Right renal cortex interstitium (tissue), 3 donors: ENCODE results near the gene CDH13. TPM values are rescaled to one million over a fixed set of nuclear protein-coding genes. Genes with fewer than 3 reads are reported as not detected.
A peak's percentile ranks its signal among the peaks of the same experiment; 100 is the strongest.

ENCODE experiments used
- DNase-seq, 3 donors: peaks; one replicate each; pipeline ENCODE4 v3.0.0-alpha.2; 2013; ENCODE audit warnings: low read depth in 3 of 3, low spot score in 2 of 3
- polyA plus RNA-seq, 3 donors: library from polyadenylated mRNA; unstranded; fragments of 120-200 nt; gene quantifications; one replicate each; pipeline ENCODE4 v1.2.1, GENCODE V29; 2013; ENCODE audit not compliant: insufficient read length in 3 of 3

Gene CDH13
- polyA plus RNA-seq, 3 donors = 9.4 to 16.2 (median 14.7) TPM

DNA sequence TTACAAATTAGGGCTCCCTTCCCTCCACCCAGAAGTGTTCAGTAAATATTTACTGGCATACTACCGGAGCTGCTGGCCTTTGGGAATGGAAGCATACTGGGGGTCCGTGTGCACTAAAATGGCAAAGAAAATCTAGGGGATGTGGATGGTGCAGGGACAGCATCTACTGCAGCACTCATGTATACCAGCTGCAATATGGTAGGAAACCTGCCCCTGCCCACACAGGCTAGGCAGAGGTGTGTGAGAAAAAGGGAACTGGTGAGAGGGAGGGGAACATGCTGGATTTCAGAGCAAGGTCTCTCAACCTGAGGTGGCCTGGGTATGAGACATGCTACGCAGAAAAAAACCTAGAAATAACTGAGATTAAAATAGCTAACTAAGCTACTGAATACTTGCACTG lies 145.4 kb downstream of the CDH13 start:
- no peak for DNase-seq

DNA sequence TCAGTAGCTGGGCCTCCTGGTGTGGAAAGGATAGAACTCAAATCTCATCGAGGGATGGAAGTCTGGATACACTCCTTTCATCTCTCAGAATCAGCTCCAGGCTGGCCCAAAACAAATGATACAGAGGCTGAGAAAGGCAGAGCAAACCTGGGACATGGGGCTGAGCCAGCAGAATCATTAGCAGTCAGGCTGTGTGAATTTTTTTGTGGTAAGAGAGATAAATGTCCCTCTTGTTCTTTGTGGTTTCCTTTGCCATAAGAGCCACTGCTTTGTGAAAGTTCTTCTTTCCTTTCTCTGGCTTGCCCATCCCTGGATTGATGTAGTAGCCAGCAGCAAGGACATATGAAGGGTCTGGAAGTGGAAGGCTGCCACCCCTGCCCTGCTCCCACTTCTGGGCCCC lies 146.2 kb downstream of the CDH13 start:
- no peak for DNase-seq

DNA sequence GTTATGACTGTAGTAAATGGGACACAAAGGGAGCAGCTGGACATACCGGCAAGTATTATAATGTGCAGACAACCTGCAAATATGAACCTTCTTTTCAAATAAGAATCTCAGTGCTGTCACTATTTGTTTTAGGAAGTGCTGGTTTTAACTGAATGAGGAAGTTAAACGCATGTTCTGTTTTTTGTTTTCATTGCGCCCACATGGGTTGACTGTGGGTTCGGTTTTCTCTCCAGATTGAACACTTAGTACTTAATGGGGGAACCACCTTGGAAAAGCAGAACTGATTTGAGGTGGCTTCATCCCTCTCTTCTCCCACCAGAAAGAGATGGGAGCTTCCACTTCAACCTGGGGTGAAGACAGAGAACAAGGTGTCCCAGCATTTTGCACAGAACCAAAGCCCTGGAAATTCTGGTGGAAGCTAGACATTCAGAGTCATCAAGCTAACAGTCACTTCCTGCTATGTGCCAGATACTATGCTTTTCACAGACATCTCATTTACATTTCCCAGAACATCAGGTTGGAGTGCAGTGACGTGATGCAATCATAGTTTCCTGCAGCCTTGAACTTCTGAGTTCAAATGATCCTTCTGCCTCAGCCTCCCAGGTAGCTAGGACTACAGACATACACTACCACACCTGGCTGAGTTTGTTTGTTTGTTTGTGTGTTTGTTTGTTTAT lies 149.8 kb downstream of the CDH13 start:
- DNase-seq = no peak

DNA sequence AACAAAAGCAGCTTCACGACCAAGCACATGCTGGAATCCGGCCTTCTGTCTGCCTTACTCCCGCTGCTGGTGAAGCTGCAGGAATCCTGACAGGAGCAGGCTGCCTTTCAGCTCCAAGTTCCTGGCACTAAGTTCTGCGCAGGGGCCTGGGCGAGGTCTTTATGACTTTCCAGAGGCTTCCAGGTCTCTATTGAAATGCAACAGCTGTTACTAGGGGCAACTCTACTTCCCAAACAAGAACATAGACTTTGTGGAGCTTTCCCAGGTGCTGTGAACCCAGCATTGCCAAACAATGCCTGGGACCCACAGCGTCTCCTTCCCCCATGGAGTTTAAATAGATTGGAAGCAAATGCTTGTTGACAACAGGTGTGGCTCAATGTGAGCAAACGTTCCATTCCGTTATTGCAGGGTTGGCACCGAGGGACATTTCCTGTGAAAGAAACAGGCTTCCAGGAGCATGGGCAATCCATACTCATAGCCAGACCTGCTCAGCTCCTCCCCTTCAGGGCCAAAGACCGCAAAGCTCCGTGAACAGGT lies 156.0 kb downstream of the CDH13 start:
- DNase-seq = no peak

DNA sequence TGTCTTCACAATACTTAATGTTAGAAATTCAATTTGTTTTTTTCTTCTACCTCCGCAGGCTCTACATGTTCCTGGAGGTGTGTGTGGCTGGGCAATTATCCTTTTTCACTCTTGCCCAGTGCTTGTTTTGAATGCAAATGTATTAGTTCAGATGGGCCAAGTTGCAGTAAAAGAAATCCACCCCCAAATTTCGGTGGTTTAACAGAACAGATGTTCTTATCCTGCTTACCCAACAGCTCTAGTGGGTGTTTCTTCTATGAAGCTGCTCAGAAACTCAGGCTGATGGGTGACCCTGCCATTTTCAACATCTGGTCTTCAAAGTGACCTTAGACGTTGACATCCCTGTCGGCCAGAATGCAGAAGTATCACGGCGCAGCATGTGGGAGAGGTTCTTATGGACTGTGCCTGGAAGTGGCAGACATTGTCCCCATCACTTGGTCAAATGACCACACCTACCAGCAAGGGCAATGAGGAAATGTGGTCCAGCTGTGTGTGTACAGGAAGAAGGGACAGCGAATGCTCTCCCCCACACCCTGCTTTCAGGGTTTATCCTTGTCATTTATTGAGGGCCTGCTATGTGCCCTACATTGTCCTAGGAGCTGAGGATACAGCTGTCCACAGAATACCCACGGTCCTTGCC lies 157.3 kb downstream of the CDH13 start:
- DNase-seq = no peak

DNA sequence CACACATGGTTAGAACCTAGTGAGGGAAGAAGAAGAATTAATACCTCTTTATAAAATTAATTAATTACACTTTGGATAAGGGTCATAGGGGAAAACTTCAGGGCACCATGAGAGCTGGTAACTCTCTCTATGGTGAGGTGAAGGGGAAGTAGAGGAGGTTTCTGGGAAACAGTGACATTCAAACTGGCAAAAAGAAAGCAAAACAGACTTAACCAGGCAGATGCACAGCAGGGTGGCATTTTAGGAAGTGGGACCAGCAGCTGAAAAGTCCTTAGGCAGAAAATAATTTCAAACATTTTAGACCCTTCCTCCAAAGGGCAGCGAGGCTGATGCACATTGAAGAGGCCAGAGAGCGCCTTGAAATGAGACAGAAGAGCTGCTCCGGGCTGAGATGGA lies 157.8 kb downstream of the CDH13 start:
- DNase-seq = no peak

DNA sequence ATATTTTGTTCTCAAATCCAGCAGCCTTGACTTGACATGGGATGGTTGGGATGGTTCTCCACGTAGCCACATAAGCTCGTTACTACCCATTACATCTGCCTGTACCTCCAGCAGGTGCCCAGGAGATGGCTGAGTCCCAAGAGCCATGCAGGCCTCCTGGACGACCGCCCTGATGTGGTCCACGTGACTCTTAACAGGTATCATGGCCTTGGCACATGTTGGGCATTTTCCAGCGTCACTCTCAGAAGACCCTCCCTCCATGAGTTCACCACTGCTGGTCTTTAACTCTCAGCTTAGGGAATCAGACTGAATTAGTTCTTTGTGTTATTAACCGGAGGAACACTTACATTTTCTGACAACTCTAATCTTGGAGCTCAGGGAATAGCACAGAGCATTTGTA lies 161.5 kb downstream of the CDH13 start:
- no peak for DNase-seq

DNA sequence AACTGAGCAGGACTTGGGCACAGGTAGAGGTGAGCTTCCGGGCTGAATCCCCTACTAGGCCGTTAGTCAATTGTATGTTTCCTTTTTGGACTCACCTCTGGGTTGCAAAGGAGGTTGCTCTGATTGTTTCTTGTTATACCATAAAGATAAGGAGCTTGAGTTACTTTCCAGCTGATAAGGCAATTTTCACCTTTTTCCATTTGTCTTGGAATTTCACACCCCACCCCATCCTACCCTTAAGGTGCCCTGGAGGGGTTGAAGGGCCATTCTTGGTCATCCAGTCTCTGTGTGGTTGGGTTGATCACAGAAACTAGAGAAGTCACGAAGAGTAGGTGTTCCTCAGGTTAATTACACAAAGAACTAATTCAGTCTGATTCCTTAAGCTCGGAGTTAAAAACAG lies 162.2 kb downstream of the CDH13 start:
- DNase-seq = no peak

DNA sequence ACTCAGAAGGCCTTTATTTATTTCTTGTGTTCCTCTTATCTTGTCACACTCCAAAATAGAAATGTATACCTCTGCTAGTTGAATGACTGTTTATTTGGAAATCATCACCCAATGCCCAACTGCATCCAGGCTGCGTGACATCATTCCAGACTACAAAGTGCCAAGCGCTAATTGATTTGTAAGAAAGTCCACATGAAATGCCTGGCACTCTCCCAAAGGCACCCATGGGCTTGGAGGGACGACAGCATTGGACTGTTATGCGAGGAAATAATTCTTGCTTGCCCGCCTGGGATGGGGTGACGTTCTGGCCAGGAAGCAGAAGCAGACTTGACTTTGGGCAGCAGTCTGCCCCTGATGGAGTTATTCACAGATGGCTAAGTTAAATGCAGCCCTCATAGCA lies 165.9 kb downstream of the CDH13 start:
- no peak for DNase-seq

DNA sequence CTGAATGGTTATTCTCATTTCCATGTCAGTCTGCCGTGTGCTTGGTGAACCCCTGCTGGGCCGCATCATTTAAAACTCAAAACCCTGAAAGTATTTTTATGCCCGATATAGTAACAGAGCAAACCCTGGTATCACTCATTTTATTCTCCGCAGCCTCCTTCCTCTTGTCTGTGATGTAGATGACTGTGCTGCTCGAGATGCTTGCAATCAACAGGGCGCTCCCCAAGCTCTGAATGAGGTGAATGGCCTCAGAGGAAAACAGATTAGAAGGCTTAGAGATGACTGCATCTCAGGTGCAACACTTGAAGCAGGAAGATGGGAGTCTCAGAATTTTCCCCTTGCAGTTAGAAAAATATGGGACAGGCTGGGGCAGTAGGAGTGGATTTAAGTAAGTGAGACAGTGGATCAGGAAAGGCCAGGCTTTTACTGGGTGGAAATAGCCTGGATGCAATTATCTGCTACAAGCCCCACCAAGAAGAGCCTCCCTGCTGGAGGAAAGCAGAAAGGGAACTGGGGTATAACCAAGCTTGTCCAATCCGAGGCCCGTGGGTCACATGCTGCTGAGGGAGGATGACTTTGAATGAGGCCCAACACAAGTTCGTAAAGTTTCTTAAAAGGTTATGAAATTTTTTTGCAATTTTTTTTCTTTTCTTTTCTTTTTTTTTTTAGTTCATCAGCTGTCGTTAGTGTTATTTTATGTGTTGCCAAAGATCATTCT lies 166.9 kb downstream of the CDH13 start:
- no peak for DNase-seq

DNA sequence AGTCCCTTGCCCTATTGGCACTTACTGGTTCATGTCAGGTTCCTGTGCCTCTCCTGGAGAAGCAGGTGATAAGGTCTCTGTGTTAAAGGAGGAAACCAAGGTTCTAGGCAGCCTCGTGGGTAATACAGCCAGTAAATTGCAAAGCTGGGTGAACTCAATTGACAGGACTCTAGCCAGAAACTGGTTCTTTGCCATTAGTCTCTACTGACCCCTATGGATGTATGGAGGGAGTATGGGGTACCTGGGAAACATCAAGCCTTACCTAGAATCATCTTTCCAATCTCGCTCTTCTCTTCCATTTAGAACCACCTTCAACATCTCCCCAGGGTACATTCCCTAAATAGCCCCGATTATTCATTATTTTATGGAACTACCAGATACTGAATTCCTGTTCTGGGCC lies 169.3 kb downstream of the CDH13 start:
- no peak for DNase-seq

DNA sequence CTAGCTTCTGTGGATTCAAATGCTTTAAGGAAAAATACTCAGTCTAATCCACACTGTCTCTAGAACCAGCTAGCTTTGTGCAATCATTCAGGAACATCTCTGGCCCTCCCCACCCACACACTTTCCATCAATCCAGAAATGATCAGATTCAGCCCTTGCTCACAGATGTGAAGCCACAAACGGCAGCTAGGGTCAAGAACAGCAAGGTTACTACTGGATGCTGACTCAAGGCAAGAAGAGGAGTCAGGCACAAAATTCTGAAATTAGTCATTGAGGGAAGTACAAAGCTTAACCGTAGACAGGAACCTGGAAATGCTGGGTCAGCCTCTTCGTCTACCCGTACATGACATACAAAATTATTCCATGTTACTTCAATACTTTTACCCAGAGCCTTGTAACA lies 174.6 kb downstream of the CDH13 start:
- DNase-seq = no peak

DNA sequence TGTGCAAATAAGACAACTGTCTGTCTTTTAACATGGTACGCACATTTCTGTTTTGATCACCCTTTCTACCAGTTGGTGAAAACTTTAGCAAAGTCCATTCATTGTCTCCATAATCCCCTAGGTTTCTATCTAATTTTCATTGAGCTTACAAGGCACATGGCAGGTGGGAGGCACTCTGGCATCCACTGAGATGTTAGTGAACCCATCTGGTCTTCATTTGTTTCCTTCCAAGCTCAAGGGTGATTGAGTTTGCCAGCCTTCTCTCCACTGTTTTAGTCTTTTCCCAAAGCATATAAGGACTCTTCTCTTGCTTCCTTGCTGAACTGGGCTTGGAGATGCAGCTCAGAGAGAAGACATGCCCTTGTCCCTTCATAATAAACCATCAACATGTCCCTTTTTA lies 179.1 kb downstream of the CDH13 start:
- no peak for DNase-seq

DNA sequence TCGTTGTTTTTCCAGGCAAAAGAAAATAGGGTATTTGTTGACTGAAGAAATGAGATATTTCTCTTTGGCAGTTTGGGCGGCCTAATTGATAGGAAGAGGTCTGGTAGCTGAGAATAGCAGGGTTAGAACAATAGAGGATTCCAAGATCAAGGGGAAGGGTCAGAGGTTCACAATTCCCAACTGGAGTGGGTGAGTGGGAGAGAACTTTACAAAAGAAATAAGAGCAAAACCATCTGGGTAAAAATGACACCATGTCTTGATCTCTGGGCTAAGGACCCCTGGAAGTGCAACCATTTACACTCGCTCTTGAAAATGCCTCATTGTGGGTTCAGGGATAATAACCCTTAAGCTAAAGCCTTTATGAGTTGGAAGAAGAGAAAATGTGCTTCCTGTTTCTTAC lies 180.5 kb downstream of the CDH13 start:
- DNase-seq = peak; percentile 47 to 58 (median 50)

DNA sequence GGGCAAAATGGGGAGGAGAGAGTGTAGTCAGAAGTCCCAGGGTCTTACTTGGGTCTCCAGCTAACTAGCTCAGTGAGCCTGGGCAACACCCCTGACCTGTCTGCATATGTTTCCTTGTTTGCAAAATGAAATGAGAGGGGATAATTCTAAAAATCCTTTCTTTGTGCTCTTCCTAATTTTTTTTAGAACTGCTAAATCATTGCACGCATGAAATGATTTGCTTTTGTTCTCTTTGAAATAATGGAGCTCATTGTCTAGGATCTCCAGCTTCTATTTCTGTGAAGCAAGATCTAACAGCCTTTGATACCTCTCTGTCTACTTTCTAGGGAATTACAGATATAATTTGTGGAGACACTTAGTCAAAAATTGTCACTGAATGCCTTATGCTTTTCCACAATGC lies 181.3 kb downstream of the CDH13 start:
- no peak for DNase-seq

DNA sequence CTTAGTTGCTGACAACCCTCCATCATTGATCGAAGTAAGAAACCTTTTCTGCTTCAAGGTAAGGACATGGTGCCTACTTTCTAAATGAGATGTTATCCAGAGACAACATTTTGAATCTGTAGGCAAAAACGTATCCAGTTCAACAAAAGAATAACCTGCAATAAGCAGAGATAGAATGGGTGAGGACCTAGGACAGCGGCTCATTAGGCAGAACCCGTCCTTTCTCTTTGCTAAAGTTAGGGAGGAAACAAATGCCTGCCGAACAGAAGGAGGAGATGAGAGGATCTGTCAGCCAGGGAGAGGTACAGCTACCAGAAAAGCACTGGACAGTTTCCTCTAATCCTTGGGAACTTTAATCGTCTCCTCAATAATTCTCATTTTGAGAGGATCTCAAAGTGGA lies 183.3 kb downstream of the CDH13 start:
- DNase-seq = no peak

DNA sequence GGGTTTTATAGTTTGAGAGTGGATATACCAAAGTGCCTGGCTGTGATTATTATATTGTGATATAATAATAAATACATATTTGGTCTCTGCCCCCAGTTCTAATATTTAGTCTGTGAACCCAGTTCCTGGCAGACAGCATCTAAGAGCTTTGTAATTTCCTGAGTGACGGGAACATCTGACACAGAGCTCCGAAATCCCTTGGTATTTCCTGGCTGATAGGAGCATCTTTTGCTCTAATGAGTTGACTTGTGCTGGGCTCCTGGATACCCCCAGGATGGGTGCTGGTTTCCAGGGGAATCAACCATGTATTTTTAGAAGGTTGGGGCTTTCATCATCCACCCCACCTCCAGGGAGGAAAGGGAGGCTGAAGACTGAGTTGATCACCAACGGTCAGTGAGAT lies 187.3 kb downstream of the CDH13 start:
- DNase-seq = no peak

DNA sequence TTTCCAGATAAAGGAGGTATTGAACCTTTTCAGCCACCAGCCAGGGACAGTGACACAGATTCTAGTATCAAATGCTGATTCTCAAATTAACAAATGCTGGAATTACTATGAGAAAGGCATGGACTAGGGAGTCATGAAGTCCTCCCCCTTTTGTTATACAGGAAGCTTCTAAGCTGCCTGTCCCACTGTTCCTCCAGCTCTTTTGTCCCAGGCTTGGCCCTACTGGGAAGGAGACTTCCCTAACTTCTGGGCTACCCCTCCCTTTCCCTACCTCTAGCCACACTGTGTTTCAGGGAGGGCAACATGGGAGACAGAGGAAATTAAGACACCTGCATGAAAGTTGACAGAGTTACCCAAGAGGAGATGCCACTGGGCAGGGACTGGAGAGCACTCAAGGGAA lies 192.5 kb downstream of the CDH13 start:
- DNase-seq = no peak

DNA sequence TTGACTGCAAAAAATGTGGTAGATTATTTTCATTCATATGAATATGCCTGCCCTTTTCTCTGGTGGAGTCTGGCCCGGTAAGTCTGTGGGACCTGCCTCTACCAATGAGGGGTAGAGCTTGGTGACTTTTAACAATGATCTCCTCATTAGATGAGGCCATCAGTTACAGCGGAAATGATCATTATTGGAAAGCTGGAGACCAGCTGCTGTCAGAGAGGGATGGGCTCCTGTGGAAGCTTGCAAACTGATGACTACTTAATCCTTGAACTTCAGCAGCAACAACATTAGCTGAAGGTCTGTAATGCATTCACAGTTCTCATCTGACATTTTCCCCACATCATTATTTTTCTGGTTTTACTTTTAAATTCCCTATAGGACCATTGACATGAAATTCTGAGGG lies 194.1 kb downstream of the CDH13 start:
- no peak for DNase-seq

DNA sequence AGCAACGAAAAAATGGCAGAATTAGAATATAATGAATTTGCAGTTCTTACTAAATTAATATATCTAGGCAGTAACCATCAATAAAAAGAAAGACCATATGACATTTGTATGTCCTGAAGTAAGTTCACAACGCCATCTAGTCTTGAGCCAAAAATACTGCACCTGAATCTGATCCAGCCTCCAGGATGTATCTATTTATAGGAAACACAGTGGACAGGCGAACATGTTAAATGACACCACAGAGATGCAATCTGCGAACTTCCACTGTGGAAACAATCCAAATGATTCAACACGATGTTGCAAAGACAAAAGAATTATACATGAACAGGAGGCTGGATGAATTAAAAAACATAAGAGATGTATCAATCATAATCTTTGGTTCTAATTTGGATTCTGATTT lies 197.6 kb downstream of the CDH13 start:
- no peak for DNase-seq

DNA sequence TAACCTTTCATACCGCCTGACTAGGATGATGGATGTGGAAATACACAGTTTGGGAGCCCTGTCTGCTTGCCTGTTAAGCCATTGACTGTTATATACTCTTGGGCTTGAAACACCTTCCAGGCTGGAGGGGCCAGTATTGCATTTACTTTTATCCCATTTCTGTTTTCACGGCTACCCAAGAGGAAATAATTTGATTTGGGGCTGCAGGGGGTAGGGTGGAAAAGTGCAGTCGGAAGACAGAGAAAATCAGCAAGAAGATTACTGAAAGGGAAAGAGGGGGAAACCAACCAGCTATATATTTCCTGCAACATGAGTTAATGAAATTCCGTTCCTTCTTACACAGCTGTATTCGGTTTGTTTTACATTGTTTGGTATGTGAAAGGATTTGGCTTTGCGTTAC lies 202.5 kb downstream of the CDH13 start:
- no peak for DNase-seq

DNA sequence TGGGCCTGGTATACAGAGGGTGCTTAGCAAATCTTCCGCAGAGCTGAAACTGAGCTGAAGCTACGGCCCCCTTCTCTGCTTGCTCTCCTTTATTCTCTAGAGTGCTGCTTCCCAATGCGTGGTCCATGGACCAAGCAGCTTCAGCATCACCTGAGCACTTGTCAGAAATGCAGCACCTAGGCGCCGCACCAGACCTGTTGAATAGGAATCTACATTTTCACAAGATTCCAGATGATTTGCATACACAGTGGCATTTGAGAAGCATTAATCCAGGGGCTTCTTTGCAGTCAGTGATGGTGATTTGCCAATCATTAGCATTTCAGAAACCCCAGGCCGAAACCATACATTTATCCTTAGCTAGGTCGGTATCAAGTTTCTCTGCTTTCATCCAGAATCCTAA lies 204.2 kb downstream of the CDH13 start:
- DNase-seq = no peak
